GM21423 (cell line): ENCODE results near the gene LTBP2.
"Not testable (repeated sequence)": the region's sequence is repeated elsewhere in the genome, so short reads cannot be mapped to it uniquely, and the experiment has no call there.

Experiments
- ATAC-seq: cut with Tn5 transposase; IDR thresholded peaks from one replicate; pipeline ENCODE4 v1.9.1; 2021; ENCODE audit warnings: mild to moderate bottlenecking, moderate library complexity; ENCODE audit not compliant: unreplicated experiment

Gene LTBP2

DNA sequence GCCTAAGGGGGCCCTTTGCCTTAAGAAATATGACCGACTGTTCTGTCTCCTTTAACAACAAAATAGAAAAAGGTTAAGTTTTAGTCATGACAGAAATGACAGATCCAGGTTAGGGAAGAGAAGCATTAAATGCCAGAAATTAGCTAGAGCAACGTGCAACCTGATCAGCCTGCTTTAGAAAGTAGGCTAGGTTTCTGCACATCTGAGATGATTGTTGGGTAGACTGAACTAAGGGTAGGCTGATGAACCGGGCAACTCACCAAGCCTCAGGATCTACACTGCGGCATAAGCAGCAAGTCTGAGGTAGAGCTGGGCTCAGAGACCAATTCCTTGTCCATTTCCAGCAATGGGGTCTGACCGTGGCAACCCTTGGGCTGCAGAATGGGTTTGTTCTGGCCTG lies 148.3 kb downstream of the LTBP2 start:
- no peak for ATAC-seq

DNA sequence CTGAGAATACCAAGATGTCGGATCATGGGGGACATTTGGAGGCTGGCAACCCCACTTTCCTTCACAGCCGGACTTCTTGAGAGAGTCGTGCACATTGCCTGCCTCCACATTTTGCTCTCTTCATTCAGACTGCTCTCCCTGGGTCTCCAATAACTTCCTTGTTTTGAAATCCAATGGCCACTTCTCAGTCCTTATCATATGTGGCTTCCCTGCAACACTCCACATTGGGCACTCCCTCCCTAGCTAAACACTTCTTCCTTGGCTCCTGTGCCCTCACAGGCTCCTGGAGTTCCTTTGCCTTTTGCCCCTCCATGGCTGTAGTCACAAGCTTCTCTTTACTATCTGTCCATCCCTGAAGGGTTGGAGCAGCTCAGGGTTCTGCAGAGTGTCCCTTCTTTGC lies 149.0 kb downstream of the LTBP2 start:
- no peak for ATAC-seq

DNA sequence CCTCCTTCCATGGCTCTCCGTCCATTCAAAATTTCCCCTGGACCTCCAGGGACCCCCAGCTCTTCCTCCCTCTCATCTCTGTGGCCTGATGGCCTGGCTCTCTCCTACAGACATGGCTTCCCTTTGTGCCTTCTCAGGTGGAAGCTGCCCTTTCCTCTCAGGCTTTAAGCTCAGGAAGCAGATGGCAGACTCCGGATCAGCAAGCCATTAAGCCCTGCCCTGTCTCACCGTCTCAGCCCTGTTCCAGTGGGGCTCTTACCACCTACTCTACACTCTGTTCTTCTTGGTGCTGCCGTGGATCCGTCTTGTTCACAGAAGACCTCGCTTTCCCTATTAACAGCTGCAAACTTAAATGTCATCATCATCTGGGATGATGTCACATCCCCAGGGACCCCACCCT lies 152.1 kb downstream of the LTBP2 start:
- no peak for ATAC-seq

DNA sequence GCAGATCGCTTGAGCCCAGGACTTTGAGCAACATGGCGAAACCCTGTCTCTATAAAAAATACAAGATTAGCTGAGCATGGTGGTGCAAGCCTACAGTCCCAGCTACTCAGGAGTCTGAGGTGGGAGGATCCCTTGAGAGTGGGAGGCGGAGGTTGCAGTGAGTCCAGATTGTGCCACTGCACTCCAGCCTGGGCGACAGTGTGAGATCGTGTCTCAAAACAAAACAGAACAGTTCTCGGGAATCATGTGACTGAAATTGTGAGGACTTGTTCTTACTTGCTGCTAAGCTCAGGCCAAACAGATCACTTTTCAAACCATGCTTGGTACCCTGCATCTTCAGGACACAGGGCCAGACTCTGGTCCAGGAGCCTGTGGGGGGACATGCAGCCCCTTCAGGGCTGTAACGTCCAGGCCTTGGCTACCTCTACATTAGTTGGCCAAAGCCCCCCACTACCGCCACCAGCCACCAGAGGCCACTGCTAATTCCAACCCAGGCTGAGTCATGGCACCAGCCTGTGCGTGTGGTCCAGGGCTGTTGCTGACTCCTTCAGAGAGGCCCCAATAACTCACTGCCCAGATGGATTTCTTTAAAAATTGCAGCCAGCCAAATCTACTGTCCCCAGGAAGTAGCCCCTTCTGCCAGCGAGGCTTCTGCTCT lies 152.6 kb downstream of the LTBP2 start:
- no peak for ATAC-seq

DNA sequence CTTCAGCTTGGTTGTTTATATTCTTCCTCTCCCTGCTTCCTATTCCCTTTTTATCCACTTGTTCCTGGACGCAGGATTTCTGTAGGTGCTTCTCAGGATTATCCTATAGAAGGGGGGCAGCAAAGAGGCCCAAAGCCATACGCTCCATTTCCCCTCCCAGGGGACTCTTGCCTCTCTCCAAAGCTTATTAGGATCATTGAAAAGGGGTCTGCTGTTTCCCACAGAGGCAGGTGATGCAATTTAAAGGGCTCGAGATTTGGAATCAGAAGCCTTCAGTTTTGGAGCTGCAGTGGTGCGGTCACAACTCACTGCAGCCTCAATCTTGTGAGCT lies 154.5 kb downstream of the LTBP2 start:
- no peak for ATAC-seq

DNA sequence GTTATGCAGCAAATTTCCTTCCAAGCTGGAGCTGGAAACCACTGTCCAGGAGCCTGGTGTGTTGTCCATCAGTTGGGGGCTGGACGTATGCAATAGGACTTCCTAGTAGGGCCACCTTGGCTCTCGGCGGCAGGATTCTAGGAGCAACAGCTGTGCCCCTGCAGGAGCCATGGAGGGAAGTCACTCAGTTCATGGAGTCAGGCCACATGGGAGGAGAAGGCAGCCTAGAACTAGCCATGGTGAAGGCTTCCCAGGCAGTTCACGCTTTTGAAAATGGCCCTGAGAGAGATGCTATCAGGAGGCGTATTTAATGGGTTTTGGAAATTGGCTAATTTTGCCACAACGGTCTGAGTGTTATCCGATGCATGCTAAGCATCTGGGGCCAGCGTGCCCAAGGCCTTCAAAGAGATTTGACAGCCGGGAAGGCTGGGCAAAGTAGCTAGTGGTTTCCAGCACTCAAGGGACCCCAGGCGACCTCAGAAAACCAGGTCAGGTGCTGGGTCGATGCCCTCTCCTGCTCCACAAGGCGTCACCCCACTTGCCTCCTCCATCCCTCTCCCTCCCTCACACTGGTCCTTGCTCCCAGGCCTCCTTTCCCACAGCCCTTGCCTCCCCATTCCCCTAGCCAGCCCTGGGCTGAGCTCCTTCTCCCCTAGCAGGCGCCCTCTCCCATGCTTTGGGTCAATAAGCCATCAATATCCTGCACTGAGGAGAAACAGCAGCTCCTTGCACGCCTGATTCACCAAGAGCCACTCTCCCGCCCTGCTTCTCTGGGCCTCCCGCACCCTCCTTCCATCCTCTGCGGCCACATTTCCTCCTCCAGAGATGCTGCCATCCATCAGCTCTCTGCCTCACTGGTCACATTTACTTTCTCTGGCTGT lies 155.1 kb downstream of the LTBP2 start:
- ATAC-seq = no peak

DNA sequence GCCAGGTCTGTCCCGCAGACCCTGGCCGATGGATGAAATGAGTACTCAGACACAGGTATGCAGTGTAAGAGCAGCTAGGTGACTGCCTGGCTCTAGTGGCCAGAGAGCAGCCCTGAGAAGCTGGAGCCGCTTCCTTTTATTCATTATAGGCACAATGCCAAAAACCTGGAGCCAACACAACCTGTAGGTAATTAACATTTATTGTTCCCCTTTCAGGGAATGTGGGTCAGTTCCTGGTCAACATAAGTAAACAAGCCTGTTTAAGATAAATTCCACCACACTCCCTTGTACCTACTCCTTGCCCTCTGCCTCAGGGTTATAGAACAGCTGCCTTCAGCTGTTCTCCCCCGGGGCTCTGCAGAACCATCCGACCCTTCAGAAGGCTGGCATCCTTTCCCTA lies 157.6 kb downstream of the LTBP2 start:
- not testable (repeated sequence) for ATAC-seq
